CD14-positive monocyte (primary cell): ENCODE results near the gene LBP. TPM values are rescaled to one million over a fixed set of nuclear protein-coding genes. Genes with fewer than 3 reads are reported as not detected.
"Not testable (repeated sequence)": the region's sequence is repeated elsewhere in the genome, so short reads cannot be mapped to it uniquely, and the experiment has no call there.

Experiments
- DNase-seq, 3 donors: peaks; one replicate each; pipeline ENCODE4 v3.0.0-alpha.2; 2011 to 2022
- H2AFZ ChIP-seq: 2 replicates; pipeline ENCODE4 v1.6.0; 2012; ENCODE audit warnings: mild to moderate bottlenecking, low read depth, low read length, inconsistent platforms; ENCODE audit not compliant: insufficient read depth, poor library complexity, severe bottlenecking
- H3K27ac ChIP-seq, 2 donors: 1 replicate in 1 of 2; 2 replicates in 1 of 2; pipeline ENCODE4 v1.5.1; 2012 to 2013; ENCODE audit warnings: low read length in 2 of 2, control low read depth in 1 of 2, inconsistent platforms in 1 of 2, low read depth in 1 of 2, mild to moderate bottlenecking in 1 of 2
- H3K27me3 ChIP-seq, 2 donors: one replicate each; pipeline versions ENCODE4 v1.6.0 to v1.6.1; 2011 to 2013; ENCODE audit warnings: low read length in 2 of 2; ENCODE audit not compliant: control insufficient read depth in 2 of 2, insufficient read depth in 2 of 2
- H3K36me3 ChIP-seq, 2 donors: replicated peaks in 1 of 2; 1 replicate in 1 of 2; 2 replicates in 1 of 2; pipeline versions ENCODE4 v1.5.1 to v1.6.1; 2012 to 2013; ENCODE audit warnings: low read length in 2 of 2, control low read depth in 1 of 2, inconsistent platforms in 1 of 2, mild to moderate bottlenecking in 1 of 2; ENCODE audit not compliant: insufficient read depth in 2 of 2, control insufficient read depth in 1 of 2
- H3K4me1 ChIP-seq, 2 donors: 1 replicate in 1 of 2; 2 replicates in 1 of 2; pipeline versions ENCODE4 v1.5.1 to v1.6.1; 2012 to 2013; ENCODE audit warnings: low read length in 2 of 2, control low read depth in 1 of 2, inconsistent platforms in 1 of 2, mild to moderate bottlenecking in 1 of 2, moderate library complexity in 1 of 2; ENCODE audit not compliant: insufficient read depth in 2 of 2, control insufficient read depth in 1 of 2
- H3K4me2 ChIP-seq: replicated peaks from 2 replicates; pipeline ENCODE3; 2012; ENCODE audit warnings: low read length, moderate library complexity, mild to moderate bottlenecking; ENCODE audit not compliant: poor library complexity, severe bottlenecking; ENCODE audit errors: extremely low read depth
- H3K4me3 ChIP-seq, 3 experiments: fragments of 200-600 bp in 1 of 3; sonication (generic) in 1 of 3; replicated peaks in 1 of 3; 1 replicate in 2 of 3; 2 replicates in 1 of 3; pipeline ENCODE4 v1.5.1; 2011 to 2013; ENCODE audit warnings: low read length in 3 of 3, mild to moderate bottlenecking in 3 of 3, control low read depth in 2 of 3, low read depth in 2 of 3, inconsistent platforms in 1 of 3, moderate library complexity in 1 of 3
- H3K79me2 ChIP-seq: 2 replicates; pipeline ENCODE4 v1.6.0; 2012; ENCODE audit warnings: mild to moderate bottlenecking, control low read depth, inconsistent platforms, low read length, moderate library complexity; ENCODE audit not compliant: insufficient read depth
- H3K9ac ChIP-seq: 2 replicates; pipeline ENCODE4 v1.6.0; 2017; ENCODE audit warnings: low read length, mild to moderate bottlenecking; ENCODE audit not compliant: insufficient read depth, poor library complexity, severe bottlenecking
- H3K9me3 ChIP-seq, 2 donors: replicated peaks in 1 of 2; 1 replicate in 1 of 2; 2 replicates in 1 of 2; pipeline versions ENCODE4 v1.5.1 to v1.6.1; 2012 to 2013; ENCODE audit warnings: low read length in 2 of 2, control low read depth in 1 of 2; ENCODE audit not compliant: control insufficient read depth in 1 of 2, insufficient read depth in 1 of 2
- H4K20me1 ChIP-seq: 2 replicates; pipeline ENCODE4 v1.6.0; 2012; ENCODE audit warnings: mild to moderate bottlenecking, low read length, control low read depth, moderate library complexity; ENCODE audit not compliant: insufficient read depth
- H3K27ac Mint-ChIP-seq, 7 donors: one replicate each; pipeline ENCODE4 v1.8.0; 2020; ENCODE audit warnings: mild to moderate bottlenecking in 7 of 7, mixed read lengths in 7 of 7, moderate library complexity in 6 of 7, inconsistent platforms in 2 of 7
- H3K27me3 Mint-ChIP-seq, 3 donors: one replicate each; pipeline ENCODE4 v1.8.0; 2021 to 2022; ENCODE audit warnings: low read depth in 3 of 3, mild to moderate bottlenecking in 3 of 3, mixed read lengths in 3 of 3, moderate library complexity in 3 of 3, inconsistent platforms in 1 of 3
- H3K36me3 Mint-ChIP-seq, 2 donors: one replicate each; pipeline ENCODE4 v1.8.0; 2020; ENCODE audit warnings: mixed read lengths in 2 of 2, inconsistent platforms in 1 of 2, mild to moderate bottlenecking in 1 of 2
- H3K4me1 Mint-ChIP-seq: one replicate; pipeline ENCODE4 v1.8.0; 2020; ENCODE audit warnings: mild to moderate bottlenecking, mixed read lengths
- H3K4me3 Mint-ChIP-seq, 2 donors: one replicate each; pipeline ENCODE4 v1.8.0; 2020; ENCODE audit warnings: mild to moderate bottlenecking in 2 of 2, mixed read lengths in 2 of 2, moderate library complexity in 1 of 2
- H3K9me3 Mint-ChIP-seq, 7 donors: one replicate each; pipeline ENCODE4 v1.8.0; 2020 to 2022; ENCODE audit warnings: mixed read lengths in 7 of 7, mild to moderate bottlenecking in 6 of 7, moderate library complexity in 6 of 7, inconsistent platforms in 2 of 7
- CTCF ChIP-seq: fragments of 200-600 bp; IDR thresholded peaks from one replicate; pipeline ENCODE4 v1.8.0; 2022; ENCODE audit warnings: antibody characterized with exemption, mild to moderate bottlenecking
- WGBS: methylation state at CpG from one replicate; pipeline ENCODE4 v1.1.5; 2013; ENCODE audit warnings: missing lambda C conversion rate; ENCODE audit not compliant: insufficient coverage; 5-methylcytosine and 5-hydroxymethylcytosine counted together
- intact Hi-C, 2 donors: fragments of 100-400 bp; cut with micrococcal nuclease; formaldehyde crosslinking; loops; one replicate each; pipeline versions ENCODE4 v1.15.0 to v1.15.1; 2023
- polyA plus RNA-seq, 3 donors: library from polyadenylated mRNA; depleted of rRNA in 1 of 3; unstranded in 2 of 3; stranded (reverse) in 1 of 3; fragments of 300-500 nt in 2 of 3; fragments of >200 nt in 1 of 3; fragmentation: Illumina TruSeq in 2 of 3; gene quantifications; 1 replicate in 2 of 3; 2 replicates in 1 of 3; pipeline ENCODE4 v1.2.3, GENCODE V29; 2012 to 2021

The LBP gene
- polyA plus RNA-seq, 3 donors = not detected

GRCh38 chr20:38395165-38395564 is 48.9 kb downstream of the LBP start:
- Histone ChIP-seq H3K9ac (no peak overlapping the region), H3K4me2 (no peak overlapping the region), H2AFZ (peak overlapping the region; percentile 27), H3K4me1 (peaks cover 19% of the 10 kb centered on the region in 2 donors), H3K27me3 (no peaks in the 10 kb centered on the region), H3K27ac (peak overlapping the region in 1 of 2 donors; percentile 76), H3K79me2 (no peaks in the 10 kb centered on the region), H3K4me3 (peak overlapping the region in 1 of 3 experiments; percentile 23), H3K9me3 (no peaks in the 10 kb centered on the region), H4K20me1 (no peaks in the 10 kb centered on the region), H3K36me3 (no peaks in the 10 kb centered on the region)
- TF ChIP-seq CTCF = no peak
- intact Hi-C loops = no loop called here
- Mint-ChIP-seq H3K36me3 (no peaks in the 10 kb centered on the region), H3K27ac (peak overlapping the region in 1 of 7 donors; percentile 68), H3K9me3 (no peaks in the 10 kb centered on the region), H3K4me3 (no peak overlapping the region), H3K27me3 (peaks cover 0 to 4% (median 3%) of the 10 kb centered on the region in 3 donors), H3K4me1 (peaks cover 16% of the 10 kb centered on the region)
- no CpG with 5 or more reads among the region's 2 CpGs for WGBS
- DNase-seq = no peak

GRCh38 chr20:38395751-38396395 is 49.6 kb downstream of the LBP start:
- H3K4me1 ChIP-seq = peaks cover 19% of the 10 kb centered on the region in 2 donors
- H3K79me2 ChIP-seq, H4K20me1 ChIP-seq, H3K9ac ChIP-seq, H3K9me3 ChIP-seq, H3K27me3 Mint-ChIP-seq, H3K36me3 ChIP-seq, H3K36me3 Mint-ChIP-seq, intact Hi-C loops, H3K27me3 ChIP-seq, H3K4me2 ChIP-seq, H3K9me3 Mint-ChIP-seq: not testable (repeated sequence)
- WGBS = no CpG with 5 or more reads among the region's 2 CpGs
- Mint-ChIP-seq H3K27ac (peak overlapping the region; percentile 51 to 85 (median 68)), H3K4me1 (peaks cover 16% of the 10 kb centered on the region), H3K4me3 (peak overlapping the region in 1 of 2 donors; percentile 10)
- peak overlapping the region; percentile 37 for H2AFZ ChIP-seq
- peak overlapping the region in 1 of 3 experiments; percentile 23 for H3K4me3 ChIP-seq
- peak; percentile 35 to 40 (median 37) for DNase-seq
- H3K27ac ChIP-seq = peak overlapping the region; percentile 4 to 76
